ENCODE results near the gene PKNOX2.

PKNOX2 gene

GRCh38 chr11:125167292-125167953, 2.9 kb downstream of the PKNOX2 start:
- H3K4me1 Mint-ChIP-seq = peaks cover 84% of the 10 kb centered on the region
- H3K9me3 Mint-ChIP-seq = no peaks in the 10 kb centered on the region
- peak; percentile 74 for DNase-seq
- peak overlapping the region; percentile 96 for H3K4me3 Mint-ChIP-seq
- no peaks in the 10 kb centered on the region for H3K36me3 Mint-ChIP-seq (ENCODE audit: low read depth)
- TF ChIP-seq, protein P1, sequence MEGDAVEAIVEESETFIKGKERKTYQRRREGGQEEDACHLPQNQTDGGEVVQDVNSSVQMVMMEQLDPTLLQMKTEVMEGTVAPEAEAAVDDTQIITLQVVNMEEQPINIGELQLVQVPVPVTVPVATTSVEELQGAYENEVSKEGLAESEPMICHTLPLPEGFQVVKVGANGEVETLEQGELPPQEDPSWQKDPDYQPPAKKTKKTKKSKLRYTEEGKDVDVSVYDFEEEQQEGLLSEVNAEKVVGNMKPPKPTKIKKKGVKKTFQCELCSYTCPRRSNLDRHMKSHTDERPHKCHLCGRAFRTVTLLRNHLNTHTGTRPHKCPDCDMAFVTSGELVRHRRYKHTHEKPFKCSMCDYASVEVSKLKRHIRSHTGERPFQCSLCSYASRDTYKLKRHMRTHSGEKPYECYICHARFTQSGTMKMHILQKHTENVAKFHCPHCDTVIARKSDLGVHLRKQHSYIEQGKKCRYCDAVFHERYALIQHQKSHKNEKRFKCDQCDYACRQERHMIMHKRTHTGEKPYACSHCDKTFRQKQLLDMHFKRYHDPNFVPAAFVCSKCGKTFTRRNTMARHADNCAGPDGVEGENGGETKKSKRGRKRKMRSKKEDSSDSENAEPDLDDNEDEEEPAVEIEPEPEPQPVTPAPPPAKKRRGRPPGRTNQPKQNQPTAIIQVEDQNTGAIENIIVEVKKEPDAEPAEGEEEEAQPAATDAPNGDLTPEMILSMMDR (IDR thresholded peaks at IDR 0.05) = no peak
- H3K27me3 Mint-ChIP-seq (ENCODE audit: low read depth, poor library complexity) = peaks cover 5% of the 10 kb centered on the region
- peak overlapping the region; percentile 100 for H3K27ac Mint-ChIP-seq

- peak; percentile 26 for DNase-seq
- Mint-ChIP-seq H3K4me3 (peak overlapping the region; percentile 96), H3K36me3 (ENCODE audit: low read depth) (no peaks in the 10 kb centered on the region), H3K4me1 (peaks cover 83% of the 10 kb centered on the region), H3K27ac (peak overlapping the region; percentile 100), H3K9me3 (no peaks in the 10 kb centered on the region), H3K27me3 (ENCODE audit: low read depth, poor library complexity) (peaks cover 5% of the 10 kb centered on the region)
- TF ChIP-seq, protein P1 (IDR thresholded peaks at IDR 0.05) = no peak
Measured at GRCh38 chr11:125167954-125168835, 3.6 kb downstream of the PKNOX2 start.

- DNase-seq = no peak
- H3K27ac Mint-ChIP-seq = peak overlapping the region; percentile 100
- TF ChIP-seq, protein P1 (IDR thresholded peaks at IDR 0.05) = no peak
- H3K27me3 Mint-ChIP-seq (ENCODE audit: low read depth, poor library complexity) = peaks cover 5% of the 10 kb centered on the region
- H3K36me3 Mint-ChIP-seq (ENCODE audit: low read depth) = no peaks in the 10 kb centered on the region
- peaks cover 81% of the 10 kb centered on the region for H3K4me1 Mint-ChIP-seq
- H3K9me3 Mint-ChIP-seq = no peaks in the 10 kb centered on the region
- H3K4me3 Mint-ChIP-seq = peak overlapping the region; percentile 74
Measured at GRCh38 chr11:125168918-125169456, 4.4 kb downstream of the PKNOX2 start.

DNA sequence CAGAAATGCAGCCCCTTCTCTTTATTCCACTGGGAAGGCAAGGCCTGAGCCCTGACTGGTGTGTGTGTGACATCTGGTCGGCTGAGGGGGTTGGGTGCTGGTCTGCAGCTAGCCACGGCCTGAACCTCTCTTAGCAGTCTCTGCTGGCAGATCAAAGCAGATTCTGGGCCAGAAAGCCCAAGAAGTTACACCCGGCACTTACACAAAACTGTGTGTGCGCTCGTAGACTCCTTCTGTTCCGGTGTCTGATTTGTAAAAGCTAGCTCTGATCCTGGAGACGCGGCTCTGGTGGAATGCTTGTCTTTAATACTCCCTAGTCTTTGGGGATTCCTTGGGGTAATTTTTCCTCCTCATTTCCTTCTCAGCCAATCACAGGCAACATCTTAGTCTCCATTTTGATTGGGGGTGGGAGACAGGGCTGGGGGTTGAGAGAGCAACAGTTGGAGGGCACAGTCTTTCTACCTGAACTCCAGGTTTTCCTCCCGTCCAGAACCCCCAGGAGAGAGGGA, 5.5 kb downstream of the PKNOX2 start:
- DNase-seq = no peak
- peak overlapping the region; percentile 74 for H3K4me3 Mint-ChIP-seq

GRCh38 chr11:125170510-125171031, 6.0 kb downstream of the PKNOX2 start:
- Mint-ChIP-seq H3K27ac (peak overlapping the region; percentile 100), H3K4me3 (peak overlapping the region; percentile 74), H3K27me3 (ENCODE audit: low read depth, poor library complexity) (peaks cover 5% of the 10 kb centered on the region)

More for the DNA sequence above, 5.5 kb downstream of the PKNOX2 start:
- TF ChIP-seq, protein P1 (IDR thresholded peaks at IDR 0.05) = no peak
- Mint-ChIP-seq H3K9me3 (no peaks in the 10 kb centered on the region), H3K4me1 (peaks cover 81% of the 10 kb centered on the region), H3K27me3 (ENCODE audit: low read depth, poor library complexity) (peaks cover 5% of the 10 kb centered on the region), H3K36me3 (ENCODE audit: low read depth) (no peaks in the 10 kb centered on the region), H3K27ac (peak overlapping the region; percentile 100)

More at GRCh38 chr11:125170510-125171031, 6.0 kb downstream of the PKNOX2 start:
- TF ChIP-seq, protein P1 (IDR thresholded peaks at IDR 0.05) = no peak
- H3K9me3 Mint-ChIP-seq = no peaks in the 10 kb centered on the region
- H3K4me1 Mint-ChIP-seq = peaks cover 84% of the 10 kb centered on the region
- peak; percentile 54 for DNase-seq
- H3K36me3 Mint-ChIP-seq (ENCODE audit: low read depth) = no peaks in the 10 kb centered on the region
